SU-DHL-6 (cell line): ENCODE results near the gene RAB3IP.

Source experiments
- EZH2phosphoT487 ChIP-seq: fragments of 200-600 bp; sonication (generic), shearing (Covaris generic); conservative IDR thresholded peaks from 2 replicates; pipeline ENCODE4 v1.6.1; 2018; ENCODE audit warnings: mild to moderate bottlenecking, antibody characterized with exemption, low read length, moderate library complexity, mixed read lengths
- TF ChIP-seq, protein P1 (sequence below): fragments of 200-600 bp; sonication (generic); IDR thresholded peaks from one replicate; pipeline ENCODE4 v1.5.1; 2017; ENCODE audit warnings: antibody characterized with exemption, mild to moderate bottlenecking, low read length, moderate library complexity; ENCODE audit not compliant: insufficient read depth, poor library complexity, severe bottlenecking

DNA sequence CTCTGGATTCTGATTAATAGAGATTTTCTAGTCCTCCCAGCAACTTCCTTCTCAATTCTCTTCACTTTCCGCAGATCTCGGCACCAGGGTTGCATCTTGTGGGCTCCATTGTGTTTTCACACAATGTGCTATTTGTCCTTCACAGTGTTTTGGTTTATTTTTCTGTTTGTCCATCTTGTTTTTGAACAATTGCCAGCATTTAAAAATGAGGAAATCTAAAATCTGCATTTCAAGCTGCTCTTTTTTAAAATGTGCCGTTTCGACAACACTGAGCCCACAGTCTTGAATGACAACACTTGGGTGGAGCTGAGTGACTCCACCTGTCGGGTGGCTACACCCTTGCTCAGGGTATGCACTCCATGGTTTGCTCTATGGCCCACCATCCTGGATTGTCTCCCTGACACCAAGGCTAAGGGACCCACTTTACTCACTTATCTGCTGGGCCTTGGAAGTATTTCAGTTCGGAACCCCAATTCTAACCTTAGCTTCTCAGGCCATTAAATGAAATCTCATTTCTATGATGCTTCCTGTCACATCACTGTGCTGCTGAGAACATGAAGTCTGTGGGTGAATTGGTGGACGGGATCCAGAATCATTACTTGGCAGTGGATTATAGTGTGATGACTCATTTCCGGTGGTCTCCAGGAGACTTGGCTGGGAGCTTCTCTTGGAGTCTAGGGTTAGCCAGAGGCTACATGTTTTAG lies 82.9 kb downstream of the RAB3IP start:
- TF ChIP-seq, protein P1, sequence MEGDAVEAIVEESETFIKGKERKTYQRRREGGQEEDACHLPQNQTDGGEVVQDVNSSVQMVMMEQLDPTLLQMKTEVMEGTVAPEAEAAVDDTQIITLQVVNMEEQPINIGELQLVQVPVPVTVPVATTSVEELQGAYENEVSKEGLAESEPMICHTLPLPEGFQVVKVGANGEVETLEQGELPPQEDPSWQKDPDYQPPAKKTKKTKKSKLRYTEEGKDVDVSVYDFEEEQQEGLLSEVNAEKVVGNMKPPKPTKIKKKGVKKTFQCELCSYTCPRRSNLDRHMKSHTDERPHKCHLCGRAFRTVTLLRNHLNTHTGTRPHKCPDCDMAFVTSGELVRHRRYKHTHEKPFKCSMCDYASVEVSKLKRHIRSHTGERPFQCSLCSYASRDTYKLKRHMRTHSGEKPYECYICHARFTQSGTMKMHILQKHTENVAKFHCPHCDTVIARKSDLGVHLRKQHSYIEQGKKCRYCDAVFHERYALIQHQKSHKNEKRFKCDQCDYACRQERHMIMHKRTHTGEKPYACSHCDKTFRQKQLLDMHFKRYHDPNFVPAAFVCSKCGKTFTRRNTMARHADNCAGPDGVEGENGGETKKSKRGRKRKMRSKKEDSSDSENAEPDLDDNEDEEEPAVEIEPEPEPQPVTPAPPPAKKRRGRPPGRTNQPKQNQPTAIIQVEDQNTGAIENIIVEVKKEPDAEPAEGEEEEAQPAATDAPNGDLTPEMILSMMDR = no peak
- no peak for TF ChIP-seq EZH2phosphoT487
